Keratinocyte (primary cell): ENCODE measurements around the gene NR0B1. TPM values are rescaled to one million over a fixed set of nuclear protein-coding genes. Genes with fewer than 3 reads are reported as not detected.

Experiments used
- DNase-seq: peaks from one replicate; pipeline ENCODE4 v3.0.0-alpha.2; 2011; ENCODE audit warnings: low read depth, missing footprints, low spot score
- FAIRE-seq: peaks from 2 replicates; lab custom pipeline; 2011; peaks lifted over from hg19 to GRCh38; lab: Jason Lieb, UNC
- H2AFZ ChIP-seq: 2 replicates; pipeline ENCODE4 v1.6.0; 2012; ENCODE audit warnings: low read length, control low read depth, inconsistent platforms; ENCODE audit not compliant: control insufficient read depth
- H3K27ac ChIP-seq: 2 replicates; pipeline ENCODE4 v1.5.1; 2011; ENCODE audit warnings: low read length; ENCODE audit not compliant: control insufficient read depth, insufficient read depth
- H3K27me3 ChIP-seq: 3 replicates; pipeline ENCODE4 v1.6.0; 2011; ENCODE audit warnings: low read length; ENCODE audit not compliant: control insufficient read depth, insufficient read depth; ENCODE audit errors: extremely low read depth
- H3K36me3 ChIP-seq, 2 experiments: 2 replicates in 1 of 2; 3 replicates in 1 of 2; pipeline ENCODE4 v1.5.1; 2011; ENCODE audit warnings: low read length in 2 of 2, mild to moderate bottlenecking in 1 of 2; ENCODE audit not compliant: control insufficient read depth in 2 of 2, insufficient read depth in 2 of 2; ENCODE audit errors: extremely low read depth in 1 of 2
- H3K4me1 ChIP-seq: 3 replicates; pipeline ENCODE4 v1.5.1; 2011; ENCODE audit warnings: low read length; ENCODE audit not compliant: control insufficient read depth, insufficient read depth; ENCODE audit errors: extremely low read depth
- H3K4me2 ChIP-seq: 3 replicates; pipeline ENCODE4 v1.6.0; 2011; ENCODE audit warnings: low read depth, low read length; ENCODE audit not compliant: control insufficient read depth, insufficient read depth; ENCODE audit errors: extremely low read depth
- H3K4me3 ChIP-seq, 3 experiments: fragments of 200-600 bp in 1 of 3; sonication (generic) in 1 of 3; 2 replicates in 2 of 3; 3 replicates in 1 of 3; pipeline ENCODE4 v1.5.1; 2011 to 2016; ENCODE audit warnings: low read length in 3 of 3, mild to moderate bottlenecking in 3 of 3, control low read depth in 2 of 3, inconsistent platforms in 1 of 3, low read depth in 1 of 3, mixed read lengths in 1 of 3, mixed run types in 1 of 3, moderate library complexity in 1 of 3; ENCODE audit not compliant: control insufficient read depth in 2 of 3, insufficient read depth in 2 of 3; ENCODE audit errors: extremely low read depth in 1 of 3
- H3K79me2 ChIP-seq: 2 replicates; pipeline ENCODE4 v1.6.0; 2012; ENCODE audit warnings: low read length; ENCODE audit not compliant: control insufficient read depth, insufficient read depth
- H3K9ac ChIP-seq: 3 replicates; pipeline ENCODE4 v1.6.0; 2011; ENCODE audit warnings: low read length; ENCODE audit not compliant: control insufficient read depth, insufficient read depth; ENCODE audit errors: extremely low read depth
- H3K9me1 ChIP-seq: 3 replicates; pipeline ENCODE4 v1.6.0; 2011; ENCODE audit warnings: low read length; ENCODE audit not compliant: control insufficient read depth, insufficient read depth; ENCODE audit errors: extremely low read depth
- H3K9me3 ChIP-seq: 2 replicates; pipeline ENCODE4 v1.5.1; 2012; ENCODE audit warnings: low read depth, low read length; ENCODE audit not compliant: control insufficient read depth
- H4K20me1 ChIP-seq: 3 replicates; pipeline ENCODE4 v1.6.0; 2011; ENCODE audit warnings: low read length; ENCODE audit not compliant: control insufficient read depth, insufficient read depth; ENCODE audit errors: extremely low read depth
- EZH2 ChIP-seq: IDR thresholded peaks from one replicate; pipeline ENCODE4 v1.6.1; 2012; ENCODE audit warnings: inconsistent platforms, mild to moderate bottlenecking, low read length, moderate library complexity
- dilution Hi-C: fragments of 300-500 bp; cut with MboI; formaldehyde crosslinking; loops from one replicate; pipeline ENCODE4 v1.7.0; 2020; ENCODE audit warnings: low sequenced_read_pairs; ENCODE audit not compliant: extremely low pct_ligation_motif_present
- polyA plus RNA-seq, 5 experiments: library from polyadenylated mRNA; depleted of rRNA in 3 of 5; stranded (reverse) in 3 of 5; stranded (forward) in 1 of 5; unstranded in 1 of 5; fragments of >200 nt; gene quantifications; 1 replicate in 1 of 5; 2 replicates in 3 of 5; 3 replicates in 1 of 5; pipeline versions ENCODE4 v1.2.1 to v1.2.3, GENCODE V29; 2011 to 2012; ENCODE audit warnings: missing spikeins in 2 of 5, low read depth in 1 of 5, low replicate concordance in 1 of 5
- TF ChIP-seq, protein P1 (sequence below), 3 experiments: IDR thresholded peaks in 1 of 3; conservative IDR thresholded peaks in 1 of 3; optimal IDR thresholded peaks in 1 of 3; 2 replicates in 2 of 3; 3 replicates in 1 of 3; pipeline versions ENCODE3 to v1.5.1; 2011; ENCODE audit warnings: low read length in 3 of 3, mild to moderate bottlenecking in 3 of 3, moderate library complexity in 2 of 3, control low read depth in 1 of 3, inconsistent platforms in 1 of 3; ENCODE audit not compliant: insufficient read depth in 2 of 3; ENCODE audit errors: extremely low read depth in 1 of 3

The NR0B1 gene
- polyA plus RNA-seq, 1 donor (not counting 4 experiments of a cell fraction or from before 2014, with no cell fraction given) = not detected

DNA sequence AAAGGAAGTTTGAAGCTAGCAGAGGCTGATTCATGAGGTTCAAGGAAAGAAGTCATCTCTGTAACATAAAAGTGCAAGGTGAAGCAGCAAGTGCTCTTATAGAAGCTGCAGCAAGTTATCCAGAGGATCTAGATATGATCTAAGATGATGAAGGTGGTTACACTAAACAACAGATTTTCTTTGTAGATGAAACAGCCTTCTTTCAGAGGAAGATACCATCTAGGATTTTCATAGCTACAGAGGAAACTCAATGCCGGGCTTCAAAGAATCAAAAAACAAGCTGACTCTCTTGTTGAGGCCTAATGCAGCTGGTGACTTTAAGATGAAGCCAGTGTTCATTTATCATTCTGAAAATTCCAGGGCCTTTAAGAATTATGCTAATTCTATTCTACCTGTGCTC is 28.8 kb downstream of the NR0B1 start:
- no peak overlapping the region for H3K27ac ChIP-seq
- no peak for FAIRE-seq
- dilution Hi-C loops = no loop called here

GRCh38 chrX:30278365-30278764 is 30.8 kb downstream of the NR0B1 start:
- Histone ChIP-seq H4K20me1 (no peaks in the 10 kb centered on the region), H3K36me3 (no peaks in the 10 kb centered on the region), H3K27me3 (no peaks in the 10 kb centered on the region), H3K4me3 (no peak overlapping the region), H3K4me1 (no peaks in the 10 kb centered on the region), H3K79me2 (no peaks in the 10 kb centered on the region), H3K9me1 (no peaks in the 10 kb centered on the region), H3K27ac (no peak overlapping the region), H3K9me3 (no peaks in the 10 kb centered on the region), H3K4me2 (no peak overlapping the region), H2AFZ (no peak overlapping the region), H3K9ac (no peak overlapping the region)
- dilution Hi-C loops = no loop called here
- TF ChIP-seq EZH2 = no peak
- TF ChIP-seq, protein P1, sequence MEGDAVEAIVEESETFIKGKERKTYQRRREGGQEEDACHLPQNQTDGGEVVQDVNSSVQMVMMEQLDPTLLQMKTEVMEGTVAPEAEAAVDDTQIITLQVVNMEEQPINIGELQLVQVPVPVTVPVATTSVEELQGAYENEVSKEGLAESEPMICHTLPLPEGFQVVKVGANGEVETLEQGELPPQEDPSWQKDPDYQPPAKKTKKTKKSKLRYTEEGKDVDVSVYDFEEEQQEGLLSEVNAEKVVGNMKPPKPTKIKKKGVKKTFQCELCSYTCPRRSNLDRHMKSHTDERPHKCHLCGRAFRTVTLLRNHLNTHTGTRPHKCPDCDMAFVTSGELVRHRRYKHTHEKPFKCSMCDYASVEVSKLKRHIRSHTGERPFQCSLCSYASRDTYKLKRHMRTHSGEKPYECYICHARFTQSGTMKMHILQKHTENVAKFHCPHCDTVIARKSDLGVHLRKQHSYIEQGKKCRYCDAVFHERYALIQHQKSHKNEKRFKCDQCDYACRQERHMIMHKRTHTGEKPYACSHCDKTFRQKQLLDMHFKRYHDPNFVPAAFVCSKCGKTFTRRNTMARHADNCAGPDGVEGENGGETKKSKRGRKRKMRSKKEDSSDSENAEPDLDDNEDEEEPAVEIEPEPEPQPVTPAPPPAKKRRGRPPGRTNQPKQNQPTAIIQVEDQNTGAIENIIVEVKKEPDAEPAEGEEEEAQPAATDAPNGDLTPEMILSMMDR (optimal IDR thresholded peaks at IDR 0.05 in 1 of 3, IDR thresholded peaks at IDR 0.05 in 1 of 3, conservative IDR thresholded peaks at IDR 0.05 in 1 of 3; ENCODE audit: extremely low read depth in 1 of 3, insufficient read depth in 2 of 3, low read length in 3 of 3) = no peak
- FAIRE-seq (no peak), DNase-seq (no peak)

More for the DNA sequence above, 28.8 kb downstream of the NR0B1 start:
- Histone ChIP-seq H3K36me3 (no peaks in the 10 kb centered on the region), H3K4me3 (no peak overlapping the region), H3K4me2 (no peak overlapping the region), H4K20me1 (no peaks in the 10 kb centered on the region), H2AFZ (no peak overlapping the region), H3K79me2 (no peaks in the 10 kb centered on the region), H3K4me1 (peaks cover 5% of the 10 kb centered on the region), H3K9ac (no peak overlapping the region), H3K27me3 (no peaks in the 10 kb centered on the region), H3K9me1 (no peaks in the 10 kb centered on the region), H3K9me3 (no peaks in the 10 kb centered on the region)
- TF ChIP-seq, protein P1 (optimal IDR thresholded peaks at IDR 0.05 in 1 of 3, IDR thresholded peaks at IDR 0.05 in 1 of 3, conservative IDR thresholded peaks at IDR 0.05 in 1 of 3; ENCODE audit: extremely low read depth in 1 of 3, insufficient read depth in 2 of 3, low read length in 3 of 3) = no peak
- no peak for TF ChIP-seq EZH2
- DNase-seq = no peak
